ENCODE measurements around the gene SATB2. TPM values are rescaled to one million over a fixed set of nuclear protein-coding genes. Genes with fewer than 3 reads are reported as not detected.
A peak's percentile ranks its signal among the peaks of the same experiment; 100 is the strongest.

Gene SATB2
- 5.3 and 5.5 TPM in 2 replicates for total RNA-seq

- TF ChIP-seq CTCF (IDR thresholded peaks at IDR 0.05; ENCODE audit: insufficient read depth, low read length, poor library complexity, severe bottlenecking) = no peak
- no peak for DNase-seq (ENCODE audit: low read depth)
- H3K4me3 ChIP-seq (ENCODE audit: low read depth, low read length) = peak within 1 kb of the TSS; percentile 86
- H3K36me3 ChIP-seq (ENCODE audit: control insufficient read depth, insufficient read depth, low read length) = no peaks in the 10 kb centered on the region
- H3K27me3 ChIP-seq (ENCODE audit: control insufficient read depth, insufficient read depth, low read length) = peaks cover 17% of the 10 kb centered on the region
Observed at GRCh38 chr2:199457147-199458008, at the start of gene SATB2. SATB2 (minus strand) TSS chr2:199457939; CDS start chr2:199456037, 1,902 bp downstream.

- Histone ChIP-seq H3K4me3 (ENCODE audit: low read depth, low read length) (no peak overlapping the region), H3K36me3 (ENCODE audit: control insufficient read depth, insufficient read depth, low read length) (no peaks in the 10 kb centered on the region), H3K27me3 (ENCODE audit: control insufficient read depth, insufficient read depth, low read length) (no peaks in the 10 kb centered on the region)
- TF ChIP-seq CTCF (IDR thresholded peaks at IDR 0.05; ENCODE audit: insufficient read depth, low read length, poor library complexity, severe bottlenecking) = no peak
- DNase-seq (ENCODE audit: low read depth) = no peak
Observed at GRCh38 chr2:199505755-199506403, 48.1 kb upstream of the SATB2 start.

- no peak for TF ChIP-seq CTCF (IDR thresholded peaks at IDR 0.05; ENCODE audit: insufficient read depth, low read length, poor library complexity, severe bottlenecking)
- H3K36me3 ChIP-seq (ENCODE audit: control insufficient read depth, insufficient read depth, low read length) = no peaks in the 10 kb centered on the region
- DNase-seq (ENCODE audit: low read depth) = no peak
- no peaks in the 10 kb centered on the region for H3K27me3 ChIP-seq (ENCODE audit: control insufficient read depth, insufficient read depth, low read length)
- no peak overlapping the region for H3K4me3 ChIP-seq (ENCODE audit: low read depth, low read length)
Observed at GRCh38 chr2:199503148-199503547, 45.4 kb upstream of the SATB2 start.

GRCh38 chr2:199499005-199499404, 41.3 kb upstream of the SATB2 start:
- Histone ChIP-seq H3K4me3 (ENCODE audit: low read depth, low read length) (no peak overlapping the region), H3K27me3 (ENCODE audit: control insufficient read depth, insufficient read depth, low read length) (no peaks in the 10 kb centered on the region), H3K36me3 (ENCODE audit: control insufficient read depth, insufficient read depth, low read length) (no peaks in the 10 kb centered on the region)
- DNase-seq (ENCODE audit: low read depth) = no peak
- no peak for TF ChIP-seq CTCF (IDR thresholded peaks at IDR 0.05; ENCODE audit: insufficient read depth, low read length, poor library complexity, severe bottlenecking)

GRCh38 chr2:199495147-199495546, 37.4 kb upstream of the SATB2 start:
- no peaks in the 10 kb centered on the region for H3K27me3 ChIP-seq (ENCODE audit: control insufficient read depth, insufficient read depth, low read length)
- no peak for TF ChIP-seq CTCF (IDR thresholded peaks at IDR 0.05; ENCODE audit: insufficient read depth, low read length, poor library complexity, severe bottlenecking)
- no peaks in the 10 kb centered on the region for H3K36me3 ChIP-seq (ENCODE audit: control insufficient read depth, insufficient read depth, low read length)
- no peak for DNase-seq (ENCODE audit: low read depth)
- no peak overlapping the region for H3K4me3 ChIP-seq (ENCODE audit: low read depth, low read length)
